HEK293 (cell line): ENCODE data around the gene PDCD4.

Experiments used
- CTCF ChIA-PET: fragments of 350-600 bp; formaldehyde crosslinking; extraction: SDS; loops from one replicate; lab custom pipeline; 2021; ENCODE audit warnings: antibody characterized with exemption; lab: Yijun Ruan, JAX
- POLR2A ChIA-PET: fragments of 300-600 bp; formaldehyde crosslinking; extraction: SDS; loops from one replicate; lab custom pipeline; 2020; ENCODE audit warnings: antibody characterized with exemption, inconsistent platforms; lab: Yijun Ruan, JAX
- H3K27ac ChIP-seq: fragments of 200-500 bp; sonication (Bioruptor generic); 2 replicates; pipeline ENCODE4 v1.5.1; 2014; ENCODE audit warnings: low read depth, low read length, control low read depth, inconsistent platforms; ENCODE audit errors: extremely low read depth
- H3K36me3 ChIP-seq, 2 experiments: fragments of 200-500 bp in 1 of 2; sonication (Bioruptor generic) in 1 of 2; 1 replicate in 1 of 2; 2 replicates in 1 of 2; pipeline ENCODE4 v1.5.1; 2014 to 2017; ENCODE audit warnings: inconsistent platforms in 2 of 2, low read length in 2 of 2; ENCODE audit not compliant: control insufficient read depth in 2 of 2, insufficient read depth in 1 of 2
- H3K4me1 ChIP-seq: fragments of 200-500 bp; sonication (Bioruptor generic); 2 replicates; pipeline ENCODE4 v1.5.1; 2014; ENCODE audit warnings: mild to moderate bottlenecking, low read length, inconsistent platforms; ENCODE audit not compliant: control insufficient read depth, insufficient read depth
- H3K4me3 ChIP-seq: 2 replicates; pipeline ENCODE4 v1.5.1; 2011; ENCODE audit warnings: low read depth, mild to moderate bottlenecking, control low read depth, low read length, moderate library complexity
- H3K9me3 ChIP-seq: fragments of 200-500 bp; sonication (Bioruptor generic); 2 replicates; pipeline ENCODE4 v1.5.1; 2014; ENCODE audit warnings: low read depth, low read length, inconsistent platforms; ENCODE audit not compliant: control insufficient read depth, insufficient read depth
- MYNN ChIP-seq: fragments of 450-650 bp; formaldehyde crosslinking; IDR thresholded peaks from 2 replicates; pipeline ENCODE4 v1.5.1; 2016; ENCODE audit warnings: missing biosample characterization, missing genetic modification characterization, borderline replicate concordance
- PBX3 ChIP-seq: sonication (generic); formaldehyde crosslinking; IDR thresholded peaks from 2 replicates; pipeline ENCODE4 v1.8.1; 2022; ENCODE audit warnings: mild to moderate bottlenecking, moderate library complexity, missing genetic modification reagents
- PRDM1 ChIP-seq: fragments of 450-650 bp; formaldehyde crosslinking; IDR thresholded peaks from 2 replicates; pipeline ENCODE4; 2016; ENCODE audit warnings: missing biosample characterization, missing genetic modification characterization
- TSHZ1 ChIP-seq: fragments of 450-650 bp; formaldehyde crosslinking; IDR thresholded peaks from 2 replicates; pipeline ENCODE4 v1.5.1; 2016; ENCODE audit warnings: missing biosample characterization, missing genetic modification characterization, borderline replicate concordance
- YY1 ChIP-seq: fragments of 450-650 bp; formaldehyde crosslinking; IDR thresholded peaks from 2 replicates; pipeline ENCODE4 v1.5.1; 2018; ENCODE audit warnings: missing biosample characterization, missing genetic modification characterization
- ZBTB17 ChIP-seq: fragments of 450-650 bp; formaldehyde crosslinking; IDR thresholded peaks from 2 replicates; pipeline ENCODE4 v1.5.1; 2016; ENCODE audit warnings: missing biosample characterization, missing genetic modification characterization
- ZBTB8A ChIP-seq: fragments of 450-650 bp; formaldehyde crosslinking; IDR thresholded peaks from 2 replicates; pipeline ENCODE4 v1.5.1; 2016; ENCODE audit warnings: missing biosample characterization, missing genetic modification characterization
- ZEB2 ChIP-seq: fragments of 450-650 bp; formaldehyde crosslinking; IDR thresholded peaks from 2 replicates; pipeline ENCODE4 v1.5.1; 2016; ENCODE audit warnings: missing biosample characterization, missing genetic modification characterization
- ZFP37 ChIP-seq: fragments of 450-650 bp; formaldehyde crosslinking; IDR thresholded peaks from 2 replicates; pipeline ENCODE4 v1.5.1; 2016; ENCODE audit warnings: missing biosample characterization, missing genetic modification characterization
- ZNF169 ChIP-seq: fragments of 450-650 bp; formaldehyde crosslinking; IDR thresholded peaks from 2 replicates; pipeline ENCODE4 v1.5.1; 2016; ENCODE audit warnings: missing biosample characterization, missing genetic modification characterization
- ZNF214 ChIP-seq: fragments of 450-650 bp; formaldehyde crosslinking; IDR thresholded peaks from 2 replicates; pipeline ENCODE4 v1.5.1; 2017; ENCODE audit warnings: missing biosample characterization, mild to moderate bottlenecking, missing genetic modification characterization, borderline replicate concordance
- ZNF311 ChIP-seq: fragments of 450-650 bp; formaldehyde crosslinking; IDR thresholded peaks from 2 replicates; pipeline ENCODE4 v1.5.1; 2017; ENCODE audit warnings: missing biosample characterization, missing genetic modification characterization, borderline replicate concordance
- ZNF423 ChIP-seq: fragments of 450-650 bp; formaldehyde crosslinking; IDR thresholded peaks from 2 replicates; pipeline ENCODE4 v1.5.1; 2016; ENCODE audit warnings: missing biosample characterization, missing genetic modification characterization
- ZNF529 ChIP-seq: fragments of 450-650 bp; formaldehyde crosslinking; IDR thresholded peaks from 2 replicates; pipeline ENCODE4 v1.5.1; 2017; ENCODE audit warnings: missing genetic modification characterization, missing biosample characterization; ENCODE audit not compliant: insufficient replicate concordance
- ZNF624 ChIP-seq: fragments of 450-650 bp; formaldehyde crosslinking; IDR thresholded peaks from 2 replicates; pipeline ENCODE4 v1.5.1; 2017; ENCODE audit warnings: missing biosample characterization, missing genetic modification characterization
- ZNF658 ChIP-seq: fragments of 450-650 bp; formaldehyde crosslinking; IDR thresholded peaks from 2 replicates; pipeline ENCODE4; 2016; ENCODE audit warnings: missing biosample characterization, missing genetic modification characterization
- ZNF664 ChIP-seq: fragments of 450-650 bp; formaldehyde crosslinking; IDR thresholded peaks from 2 replicates; pipeline ENCODE4 v1.5.1; 2016; ENCODE audit warnings: missing biosample characterization, missing genetic modification characterization
- ZNF704 ChIP-seq: fragments of 450-650 bp; formaldehyde crosslinking; IDR thresholded peaks from 2 replicates; pipeline ENCODE4 v1.5.1; 2016; ENCODE audit warnings: missing biosample characterization, missing genetic modification characterization
- ZNF830 ChIP-seq: fragments of 450-650 bp; IDR thresholded peaks from 2 replicates; pipeline ENCODE4 v1.5.0; 2018; ENCODE audit warnings: missing biosample characterization, missing genetic modification characterization, low read depth, mild to moderate bottlenecking, moderate library complexity
- ZNF837 ChIP-seq: fragments of 450-650 bp; formaldehyde crosslinking; IDR thresholded peaks from 2 replicates; pipeline ENCODE4 v1.5.1; 2016; ENCODE audit warnings: missing biosample characterization, missing genetic modification characterization
- TF ChIP-seq, protein P1 (sequence below): fragments of 450-650 bp; formaldehyde crosslinking; IDR thresholded peaks from 2 replicates; pipeline ENCODE4 v1.5.1; 2016; ENCODE audit warnings: missing biosample characterization, missing genetic modification characterization
- TF ChIP-seq, protein P2 (sequence below): fragments of 450-650 bp; formaldehyde crosslinking; IDR thresholded peaks from 2 replicates; pipeline ENCODE4 v1.5.1; 2016; ENCODE audit warnings: missing biosample characterization, missing genetic modification characterization

The PDCD4 gene

GRCh38 chr10:110876788-110877187, 5.1 kb downstream of the PDCD4 start (continued):
- no peak for TF ChIP-seq TSHZ1 (tag by site-specific recombination)
- TF ChIP-seq ZNF214 (tag by site-specific recombination) = no peak

GRCh38 chr10:110880012-110880411, 8.3 kb downstream of the PDCD4 start:
- no peaks in the 10 kb centered on the region for H3K4me1 ChIP-seq
- no peaks in the 10 kb centered on the region for H3K9me3 ChIP-seq
- ChIA-PET POLR2A (no interaction called here), CTCF (interaction anchor here (0.6 to 0.7 kb wide), 2 partner anchors 14 to 280 kb away, joined by 3 to 4 read pairs; no protein-coding TSS in a partner anchor)
- TF ChIP-seq ZEB2 = no peak
- 0 out of 2 replicates have a peak, but pooled peaks have one; percentile 9 for TF ChIP-seq ZNF664 (tag by site-specific recombination)
- TF ChIP-seq ZNF169 (tag by site-specific recombination) = no peak
- TF ChIP-seq ZFP37 = no peak
- TF ChIP-seq MYNN (tag by site-specific recombination) = no peak
- H3K36me3 ChIP-seq = peaks cover 64 to 66% of the 10 kb centered on the region in 2 experiments
- H3K4me3 ChIP-seq = no peak overlapping the region
- no peak overlapping the region for H3K27ac ChIP-seq

- Histone ChIP-seq H3K4me1 (no peaks in the 10 kb centered on the region), H3K36me3 (peaks cover 63 to 68% of the 10 kb centered on the region in 2 experiments), H3K9me3 (no peaks in the 10 kb centered on the region), H3K4me3 (no peak overlapping the region), H3K27ac (no peak overlapping the region)
- TF ChIP-seq ZNF529 (tag by site-specific recombination) (no peak), PBX3 (no peak), ZNF624 (no peak), ZBTB17 (tag by site-specific recombination) (0 out of 2 replicates have a peak, but pooled peaks have one; percentile 23), ZNF423 (no peak), ZBTB8A (tag by site-specific recombination) (no peak), ZNF704 (tag by site-specific recombination) (no peak), YY1 (tag by site-specific recombination) (no peak), MYNN (tag by site-specific recombination) (no peak), PRDM1 (tag by site-specific recombination) (peak; percentile 81), ZNF830 (no peak), ZNF311 (no peak), ZNF169 (tag by site-specific recombination) (no peak), ZNF658 (tag by site-specific recombination) (no peak), ZNF837 (tag by site-specific recombination) (no peak)
- TF ChIP-seq, protein P1, sequence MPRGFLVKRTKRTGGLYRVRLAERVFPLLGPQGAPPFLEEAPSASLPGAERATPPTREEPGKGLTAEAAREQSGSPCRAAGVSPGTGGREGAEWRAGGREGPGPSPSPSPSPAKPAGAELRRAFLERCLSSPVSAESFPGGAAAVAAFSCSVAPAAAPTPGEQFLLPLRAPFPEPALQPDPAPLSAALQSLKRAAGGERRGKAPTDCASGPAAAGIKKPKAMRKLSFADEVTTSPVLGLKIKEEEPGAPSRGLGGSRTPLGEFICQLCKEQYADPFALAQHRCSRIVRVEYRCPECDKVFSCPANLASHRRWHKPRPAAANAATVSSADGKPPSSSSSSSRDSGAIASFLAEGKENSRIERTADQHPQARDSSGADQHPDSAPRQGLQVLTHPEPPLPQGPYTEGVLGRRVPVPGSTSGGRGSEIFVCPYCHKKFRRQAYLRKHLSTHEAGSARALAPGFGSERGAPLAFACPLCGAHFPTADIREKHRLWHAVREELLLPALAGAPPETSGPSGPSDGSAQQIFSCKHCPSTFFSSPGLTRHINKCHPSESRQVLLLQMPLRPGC (tag by site-specific recombination) = no peak
- TF ChIP-seq, protein P2, sequence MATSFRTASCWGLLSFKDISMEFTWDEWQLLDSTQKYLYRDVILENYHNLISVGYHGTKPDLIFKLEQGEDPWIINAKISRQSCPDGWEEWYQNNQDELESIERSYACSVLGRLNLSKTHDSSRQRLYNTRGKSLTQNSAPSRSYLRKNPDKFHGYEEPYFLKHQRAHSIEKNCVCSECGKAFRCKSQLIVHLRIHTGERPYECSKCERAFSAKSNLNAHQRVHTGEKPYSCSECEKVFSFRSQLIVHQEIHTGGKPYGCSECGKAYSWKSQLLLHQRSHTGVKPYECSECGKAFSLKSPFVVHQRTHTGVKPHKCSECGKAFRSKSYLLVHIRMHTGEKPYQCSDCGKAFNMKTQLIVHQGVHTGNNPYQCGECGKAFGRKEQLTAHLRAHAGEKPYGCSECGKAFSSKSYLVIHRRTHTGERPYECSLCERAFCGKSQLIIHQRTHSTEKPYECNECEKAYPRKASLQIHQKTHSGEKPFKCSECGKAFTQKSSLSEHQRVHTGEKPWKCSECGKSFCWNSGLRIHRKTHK (tag by site-specific recombination) = no peak
- ChIA-PET POLR2A (no interaction called here), CTCF (interaction anchor here (0.6 to 2.3 kb wide), 7 partner anchors 11 to 226 kb away, joined by 3 to 8 read pairs (median 3); no protein-coding TSS in a partner anchor)
Observed at GRCh38 chr10:110881247-110881646, 9.5 kb downstream of the PDCD4 start.
